Measurements from ENCODE around the gene ZDHHC14.

The ZDHHC14 gene

DNA sequence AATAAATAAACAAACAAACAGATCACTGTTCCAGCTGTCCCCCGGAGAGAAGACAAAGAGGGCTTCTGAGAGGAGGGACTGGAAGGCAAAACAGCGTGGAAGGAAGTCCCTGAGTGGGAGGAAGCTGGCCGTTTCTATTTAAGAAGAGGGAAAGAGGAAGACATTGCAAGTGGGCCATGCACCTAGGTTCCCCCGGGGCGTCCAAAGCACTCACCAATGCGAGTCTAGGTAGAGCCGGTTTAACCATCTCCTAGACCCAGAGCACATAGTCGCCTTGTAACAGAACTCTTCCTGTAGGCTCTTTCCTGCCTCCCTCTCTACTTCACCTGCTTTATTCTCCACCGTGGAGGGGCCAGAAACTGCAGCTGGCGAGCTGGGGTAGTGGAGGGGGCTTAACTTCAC lies 158.4 kb downstream of the ZDHHC14 start:
- no peak for DNase-seq

DNA sequence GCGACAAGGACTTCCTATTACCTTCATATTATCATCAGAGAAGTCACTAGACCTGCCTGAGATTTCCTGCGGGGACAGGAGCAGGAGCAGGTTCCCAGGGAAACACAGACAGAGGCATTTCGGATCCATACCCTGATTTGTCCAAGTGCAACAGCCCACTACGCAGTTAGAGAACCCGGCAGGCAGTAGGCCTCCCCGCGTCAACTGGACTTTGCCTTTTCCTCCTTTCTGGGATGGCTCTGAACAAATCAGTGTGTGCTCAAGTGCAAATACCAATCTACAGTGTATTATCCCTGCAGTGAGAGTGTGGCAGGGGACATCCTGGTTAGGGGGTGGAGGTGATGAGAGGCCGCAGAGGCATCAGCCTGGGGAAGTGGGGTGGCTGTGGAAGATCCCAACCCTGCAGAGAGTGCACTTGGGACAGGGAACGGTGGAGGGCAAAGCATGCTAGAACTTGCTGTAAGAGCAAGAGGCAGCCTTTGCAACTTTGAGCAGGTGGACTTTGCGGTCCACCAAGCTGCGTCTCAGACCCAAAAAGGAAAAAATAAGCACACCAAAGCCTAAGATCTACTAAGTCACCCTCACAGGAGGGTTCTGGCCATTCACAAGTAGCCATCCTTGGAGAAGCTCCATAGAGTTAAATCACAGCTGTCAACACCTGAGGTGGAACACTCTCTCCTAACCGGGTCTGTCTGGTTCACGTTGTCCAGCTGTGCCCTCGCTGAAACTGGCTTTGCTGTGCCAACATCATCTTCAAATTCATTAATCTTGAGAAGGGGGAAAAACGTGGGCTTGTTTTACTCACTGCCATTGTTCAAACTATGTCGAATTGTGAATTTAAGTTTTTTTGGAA lies 159.1 kb downstream of the ZDHHC14 start:
- no peak for DNase-seq

DNA sequence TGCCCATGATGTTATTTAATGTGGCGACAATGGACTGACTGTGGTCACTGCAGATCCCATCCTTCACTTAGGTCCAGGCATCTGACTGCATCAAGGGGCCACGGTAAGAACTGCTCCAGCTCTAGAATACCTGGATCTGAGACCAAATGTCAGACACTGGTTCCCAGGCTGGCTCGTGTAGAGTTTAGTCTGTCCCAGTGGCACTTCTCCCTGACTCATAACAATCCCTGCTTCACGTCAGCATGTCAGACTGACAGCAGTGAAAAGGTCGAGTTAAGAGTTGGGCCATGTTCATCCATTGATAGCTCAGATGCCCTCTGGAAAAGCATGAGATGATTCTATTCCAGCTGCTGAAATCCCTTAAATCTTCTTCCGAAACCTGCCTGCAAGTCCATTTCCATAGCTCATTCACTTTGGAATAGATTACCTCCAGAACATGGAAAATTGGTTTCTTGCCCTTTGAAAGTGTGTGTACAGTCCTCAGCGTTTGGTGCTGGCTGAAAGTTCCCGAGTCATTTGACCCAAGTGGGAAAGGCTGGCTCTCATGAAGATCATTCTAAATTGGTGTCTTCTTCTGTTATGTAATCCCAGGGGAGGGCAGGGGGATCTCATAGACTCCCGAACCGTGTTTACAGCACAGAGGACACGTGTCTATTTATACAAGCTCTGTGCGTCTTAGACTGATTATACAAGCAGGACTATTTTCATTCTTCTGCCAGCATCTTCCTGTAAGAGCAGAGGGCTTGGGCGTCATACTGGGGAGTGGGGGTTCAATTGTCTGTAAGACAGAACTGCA lies 160.8 kb downstream of the ZDHHC14 start:
- DNase-seq = no peak

DNA sequence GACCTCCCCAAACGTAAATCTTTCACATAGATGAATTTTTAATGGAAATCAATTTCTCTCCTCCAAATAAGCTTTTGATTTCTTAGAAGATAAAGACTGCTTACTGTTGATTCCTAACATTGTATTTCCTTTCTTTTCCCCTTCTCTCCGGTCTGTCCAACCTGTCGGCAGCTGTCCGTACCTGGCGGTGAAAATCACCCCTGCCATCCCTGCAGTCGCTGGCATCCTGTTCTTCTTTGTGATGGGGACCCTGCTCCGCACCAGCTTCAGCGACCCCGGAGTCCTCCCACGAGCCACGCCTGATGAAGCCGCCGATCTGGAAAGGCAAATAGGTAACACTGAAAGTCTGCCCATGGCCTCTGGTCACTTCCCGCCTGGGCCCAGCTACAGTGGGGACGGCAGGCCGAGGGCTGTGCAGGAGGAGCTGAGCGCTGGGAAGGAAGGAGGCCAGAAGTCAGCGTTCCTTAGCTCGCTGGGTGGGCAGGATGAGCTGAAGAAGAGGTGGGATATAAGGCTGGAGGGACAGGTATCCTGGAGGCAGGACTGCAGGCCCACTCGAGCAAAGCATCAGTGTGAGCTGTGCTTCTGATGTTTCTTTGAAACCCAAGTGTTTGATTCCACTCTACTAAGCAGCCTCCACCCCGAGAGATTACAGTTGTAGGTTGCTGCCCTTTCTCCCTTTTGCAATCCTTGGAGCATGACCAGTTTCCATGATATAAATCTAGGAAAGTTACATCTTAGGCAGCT lies 161.6 kb downstream of the ZDHHC14 start:
- no peak for DNase-seq

DNA sequence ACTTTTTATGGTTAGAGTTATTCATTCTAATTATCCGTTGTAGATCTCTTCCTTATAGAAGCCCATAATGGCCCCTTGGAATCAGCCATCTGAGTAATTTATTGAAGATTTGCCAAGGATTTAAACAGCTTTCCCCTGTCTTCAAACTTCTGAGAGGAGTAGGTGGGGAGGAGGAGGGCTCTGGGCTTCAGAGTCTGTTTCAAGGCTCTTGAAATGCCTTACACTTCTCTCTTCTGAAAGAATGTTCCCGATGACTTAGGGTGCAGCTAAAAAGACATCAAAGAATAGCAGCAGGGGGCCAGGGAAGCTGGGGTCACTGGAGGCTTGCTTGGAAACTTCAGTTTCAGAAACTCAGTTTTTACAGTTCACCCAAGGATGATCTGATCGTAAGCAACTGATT lies 165.3 kb downstream of the ZDHHC14 start:
- no peak for DNase-seq

DNA sequence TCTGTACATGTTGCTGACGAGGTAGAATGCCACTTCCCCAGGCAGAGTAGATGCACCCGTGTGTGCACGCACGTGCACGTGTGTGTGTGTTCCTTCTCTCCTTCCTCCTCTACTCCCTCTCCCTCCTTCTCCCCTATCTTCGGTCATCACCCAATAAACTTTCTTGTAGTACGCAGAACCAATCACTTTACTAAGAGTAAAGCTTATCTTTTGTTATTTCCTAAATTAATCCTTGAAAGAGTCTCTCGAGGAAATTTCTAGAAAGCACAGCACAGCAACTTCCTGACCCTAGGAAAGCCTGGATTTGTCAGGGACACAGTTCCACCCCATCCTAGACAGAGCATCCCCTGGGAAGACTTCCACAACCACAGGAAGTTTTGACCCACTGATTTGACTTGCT lies 166.1 kb downstream of the ZDHHC14 start:
- DNase-seq = no peak

DNA sequence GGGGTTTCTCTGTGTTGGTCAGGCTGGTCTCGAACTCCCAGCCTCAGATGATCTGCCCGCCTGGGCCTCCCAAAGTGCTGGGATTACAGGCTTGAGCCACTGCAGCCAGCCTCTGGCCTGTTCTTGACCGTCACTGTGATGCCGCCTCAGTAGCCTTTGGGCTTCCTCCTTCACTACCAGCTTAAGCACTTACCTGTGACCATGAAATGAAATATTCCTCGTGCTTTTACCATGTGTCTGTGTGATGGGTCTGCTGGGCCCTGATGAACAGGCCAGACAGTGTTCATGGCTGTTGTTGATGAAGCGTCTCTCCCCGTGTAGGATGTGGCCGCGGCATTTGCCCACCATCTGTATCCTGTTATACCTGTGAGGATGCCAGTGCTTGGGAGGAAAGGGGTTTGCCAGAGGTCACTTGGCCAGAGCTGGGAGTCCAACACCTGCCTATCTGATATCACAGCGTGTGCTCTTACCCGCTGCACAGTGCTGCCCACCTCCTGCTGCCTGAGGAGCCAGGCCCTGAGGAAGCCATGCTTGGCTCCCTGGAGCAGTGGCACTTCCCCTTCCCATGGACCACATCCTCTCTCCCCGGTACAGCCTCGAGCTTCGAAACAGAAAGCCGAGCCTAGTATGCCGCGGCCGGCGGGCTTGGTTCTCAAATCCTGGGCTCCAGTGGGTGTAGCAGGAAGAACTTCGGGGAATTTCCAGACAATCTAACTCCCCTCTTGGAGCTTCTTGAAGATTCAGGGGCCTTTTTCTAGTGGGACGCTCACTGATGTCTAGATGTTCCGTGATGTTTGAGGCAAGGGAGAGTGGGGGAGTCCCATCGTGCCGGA lies 167.9 kb downstream of the ZDHHC14 start:
- DNase-seq = no peak

DNA sequence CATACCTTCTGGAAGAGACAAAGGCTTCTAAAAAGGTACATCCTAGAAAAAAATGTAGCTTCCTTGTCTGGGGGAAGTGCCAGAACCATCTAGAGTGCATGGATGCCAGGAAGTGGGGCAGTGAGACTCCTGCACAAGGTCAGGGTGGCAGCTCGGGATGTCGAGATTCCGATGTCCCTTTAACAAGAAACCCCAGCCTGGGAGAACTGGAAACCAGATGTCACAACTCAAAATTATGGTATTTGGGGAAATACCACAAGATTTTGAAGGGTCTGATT lies 168.4 kb downstream of the ZDHHC14 start:
- no peak for DNase-seq

DNA sequence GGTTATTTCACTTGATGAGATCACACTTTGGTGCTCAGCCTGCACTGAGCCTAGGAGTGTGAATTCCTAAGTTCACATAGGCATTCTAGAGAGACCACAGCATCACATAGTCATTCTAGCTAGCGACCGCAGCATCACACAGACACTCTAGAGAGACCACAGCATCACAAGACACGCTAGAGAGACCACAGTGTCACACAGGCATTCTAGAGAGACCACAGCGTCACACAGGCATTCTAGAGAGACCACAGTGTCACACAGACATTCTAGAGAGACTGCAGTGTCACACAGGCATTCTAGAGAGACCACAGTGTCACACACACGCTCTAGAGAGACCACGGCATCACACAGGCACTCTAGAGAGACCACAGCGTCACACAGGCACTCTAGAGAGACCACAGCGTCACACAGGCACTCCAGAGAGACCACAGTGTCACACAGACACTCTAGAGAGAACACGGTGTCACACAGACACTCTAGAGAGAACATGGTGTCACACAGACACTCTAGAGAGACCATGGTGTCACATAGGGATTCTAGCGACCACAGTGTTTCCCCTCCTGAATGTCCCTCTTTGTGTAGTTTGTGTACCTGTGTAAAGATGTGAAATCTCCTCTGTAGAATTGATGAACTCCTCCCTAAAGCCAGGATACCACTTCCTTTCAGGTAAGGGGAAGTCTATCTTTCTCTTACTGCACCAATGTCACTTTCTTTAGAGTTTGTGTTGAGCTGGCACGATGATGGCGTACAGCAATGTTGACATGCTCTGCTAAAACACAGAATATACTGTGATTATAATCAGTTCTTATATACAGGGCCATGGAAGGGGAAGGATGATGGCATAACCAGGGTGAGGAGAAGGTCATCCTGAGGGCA lies 169.4 kb downstream of the ZDHHC14 start:
- no peak for DNase-seq

DNA sequence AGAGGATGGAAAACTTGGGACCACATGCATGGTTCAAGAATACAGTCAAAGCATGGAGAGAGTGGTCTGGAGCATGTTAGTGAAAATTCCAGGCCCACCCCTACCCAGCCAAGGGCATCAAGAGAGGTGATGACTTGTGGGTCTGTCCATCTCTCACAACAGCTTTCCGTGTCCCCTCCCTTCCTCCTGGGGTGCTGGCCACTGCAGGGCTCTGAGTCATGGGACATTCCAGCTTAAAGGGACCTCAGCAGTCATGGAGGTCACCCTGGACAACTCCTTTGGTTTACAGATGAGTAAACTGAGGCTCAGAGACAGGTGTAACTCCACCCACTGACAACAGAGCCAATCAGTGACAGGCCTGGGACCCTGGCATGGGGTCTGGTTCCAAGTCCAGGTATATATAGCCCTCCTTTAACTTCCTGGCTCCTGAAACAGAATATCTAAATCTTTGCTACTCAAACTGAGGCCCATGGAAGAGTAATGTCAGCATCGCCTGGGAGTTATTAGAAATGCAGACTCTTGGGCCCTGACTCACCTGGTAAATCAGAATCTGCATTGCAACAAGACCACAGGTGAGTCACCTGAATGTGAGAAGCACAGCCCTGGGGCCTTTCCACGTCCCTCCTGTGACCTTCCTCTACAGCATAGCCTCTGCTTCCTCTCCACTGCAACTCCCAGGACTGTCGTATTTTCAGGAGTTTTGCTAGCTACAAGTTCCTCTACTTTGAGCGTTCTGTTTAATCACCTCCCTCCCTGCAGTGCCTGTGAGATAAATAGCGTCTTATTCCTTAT lies 170.2 kb downstream of the ZDHHC14 start:
- DNase-seq = no peak

DNA sequence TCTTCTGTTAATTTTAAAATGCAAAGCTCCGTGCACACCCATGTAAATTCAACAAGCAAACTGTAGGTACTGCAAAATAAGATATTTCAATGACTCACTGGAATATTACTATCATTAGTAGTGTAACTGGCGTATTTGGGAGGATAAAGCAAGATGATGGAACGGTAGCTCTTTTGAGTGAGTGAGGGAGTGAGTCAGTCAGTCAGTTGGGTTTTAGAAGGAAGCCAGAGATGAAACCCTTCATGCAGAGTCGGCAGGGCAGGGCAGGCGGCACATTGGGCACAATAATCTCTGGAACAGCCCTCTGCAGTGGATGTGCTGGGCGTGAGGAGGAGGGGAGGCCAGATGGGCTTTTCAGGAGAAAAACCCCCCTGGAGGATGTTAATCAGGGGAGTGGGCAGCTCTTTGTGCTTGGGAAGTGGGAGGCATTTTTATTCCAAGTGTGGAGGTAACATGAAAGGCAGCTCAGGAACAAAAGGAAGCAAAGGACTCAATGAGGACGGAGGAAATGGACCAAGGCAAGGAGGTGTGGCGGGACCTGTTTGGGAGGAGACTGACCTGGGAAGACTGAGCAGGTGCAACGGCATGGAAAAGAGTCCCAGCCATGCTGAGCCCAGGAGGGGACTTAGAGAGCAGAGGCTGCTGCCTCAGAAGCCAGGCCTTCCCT lies 171.2 kb downstream of the ZDHHC14 start:
- DNase-seq = no peak

DNA sequence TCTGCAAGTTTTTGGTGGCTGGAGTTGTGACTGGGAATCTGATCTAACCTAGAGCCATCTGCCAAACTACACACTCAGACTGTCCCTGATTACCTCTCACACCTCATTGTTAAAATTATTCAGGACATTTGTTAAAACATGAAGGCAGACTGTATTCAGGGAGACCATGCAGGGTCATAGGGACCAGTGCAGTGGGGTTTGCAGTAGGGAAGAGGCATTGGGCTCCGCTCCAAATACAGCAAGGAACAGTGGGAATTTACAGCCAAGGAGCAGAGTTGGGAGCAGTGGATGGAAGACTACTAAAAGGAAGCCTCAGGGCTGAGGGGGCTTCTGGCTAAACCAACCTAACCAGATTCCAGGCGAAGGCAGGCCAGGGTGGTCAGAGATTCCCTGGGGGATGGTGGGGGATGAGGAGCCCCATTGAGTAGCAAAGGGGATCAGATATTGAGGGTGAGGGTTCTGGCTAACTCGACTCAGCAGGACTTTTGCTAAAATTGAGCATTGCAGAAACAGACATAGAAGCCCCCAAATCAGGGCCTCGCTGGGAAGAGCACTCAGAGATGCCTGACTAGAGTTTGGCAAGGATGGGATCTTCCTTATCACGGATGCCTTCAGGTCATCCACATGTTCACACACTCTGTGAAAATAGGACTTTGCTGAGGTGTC lies 172.0 kb downstream of the ZDHHC14 start:
- DNase-seq = no peak

DNA sequence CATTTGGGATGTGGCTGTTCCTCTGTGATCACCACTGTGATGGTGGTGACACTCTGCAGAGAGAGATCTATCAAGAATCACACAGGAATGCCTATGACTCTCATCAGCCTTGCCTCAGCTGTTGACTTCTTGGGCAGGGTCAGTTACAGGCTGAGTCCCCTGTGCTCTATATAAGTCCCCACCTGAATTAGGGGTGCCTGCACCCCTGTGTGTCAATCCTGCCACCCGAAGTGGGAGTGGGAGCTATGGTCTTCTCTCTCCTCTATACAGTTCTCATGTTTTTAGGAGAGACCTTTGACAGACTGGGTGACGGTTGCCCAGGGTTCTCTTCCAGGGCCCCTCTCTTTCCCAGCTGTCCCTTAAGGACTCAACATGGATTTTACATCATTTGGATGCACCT lies 173.8 kb downstream of the ZDHHC14 start:
- DNase-seq = no peak

DNA sequence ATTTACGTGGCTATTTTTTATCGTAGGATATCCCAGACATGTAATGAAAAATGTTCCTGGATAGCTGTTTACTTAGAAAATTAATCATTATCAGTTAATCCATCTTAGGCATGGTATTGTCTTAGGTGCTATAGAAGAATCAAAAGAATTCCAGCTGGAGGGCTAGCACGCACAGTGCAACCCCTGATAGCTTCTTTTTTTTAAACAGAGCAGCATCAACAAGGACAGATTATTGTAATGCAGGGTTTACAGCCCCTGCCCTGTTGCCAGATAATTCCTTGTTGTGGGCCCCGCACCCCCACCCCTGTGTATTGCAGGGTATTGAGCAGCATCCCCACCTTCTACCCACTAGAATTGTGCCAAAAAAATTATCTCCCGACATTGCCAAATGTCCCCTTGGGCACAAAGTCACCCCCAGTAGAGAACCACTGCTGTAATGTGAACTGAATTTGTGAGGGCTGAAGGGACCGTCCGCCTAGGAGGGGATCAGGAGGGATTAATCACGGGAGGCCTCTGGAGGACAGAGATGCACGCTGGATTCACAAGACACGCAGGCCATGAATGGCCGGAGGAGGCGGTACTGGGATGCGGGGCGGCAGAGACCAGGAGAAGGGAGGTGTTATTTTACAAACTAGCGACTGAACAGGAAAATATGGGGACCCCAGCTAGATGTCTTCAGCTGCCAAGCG lies 174.6 kb downstream of the ZDHHC14 start:
- DNase-seq = no peak

DNA sequence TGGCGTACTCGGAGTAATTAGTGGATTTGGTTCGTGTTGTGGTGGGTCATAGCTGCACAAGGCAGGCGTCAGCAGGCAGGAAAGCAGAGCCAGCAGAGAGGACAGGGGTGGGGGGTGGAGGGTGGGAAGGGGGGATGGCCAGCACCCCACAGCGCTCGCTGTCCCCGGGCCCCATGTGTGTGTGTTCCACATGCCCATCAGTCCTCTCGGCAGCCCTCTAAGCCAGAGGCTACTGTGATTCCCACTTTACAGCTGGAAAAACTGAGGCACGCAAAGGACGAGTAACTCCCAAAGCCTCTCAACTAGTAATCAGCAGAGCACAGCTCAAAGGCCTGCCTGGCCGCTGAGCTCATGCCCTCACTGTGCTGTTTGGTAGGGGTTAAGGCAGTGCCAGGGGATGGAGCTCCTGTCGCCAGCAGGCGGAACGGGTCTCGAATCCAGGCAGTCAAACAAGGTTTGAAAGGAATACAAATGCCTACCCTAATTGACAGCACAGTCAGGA lies 175.2 kb downstream of the ZDHHC14 start:
- DNase-seq = no peak

DNA sequence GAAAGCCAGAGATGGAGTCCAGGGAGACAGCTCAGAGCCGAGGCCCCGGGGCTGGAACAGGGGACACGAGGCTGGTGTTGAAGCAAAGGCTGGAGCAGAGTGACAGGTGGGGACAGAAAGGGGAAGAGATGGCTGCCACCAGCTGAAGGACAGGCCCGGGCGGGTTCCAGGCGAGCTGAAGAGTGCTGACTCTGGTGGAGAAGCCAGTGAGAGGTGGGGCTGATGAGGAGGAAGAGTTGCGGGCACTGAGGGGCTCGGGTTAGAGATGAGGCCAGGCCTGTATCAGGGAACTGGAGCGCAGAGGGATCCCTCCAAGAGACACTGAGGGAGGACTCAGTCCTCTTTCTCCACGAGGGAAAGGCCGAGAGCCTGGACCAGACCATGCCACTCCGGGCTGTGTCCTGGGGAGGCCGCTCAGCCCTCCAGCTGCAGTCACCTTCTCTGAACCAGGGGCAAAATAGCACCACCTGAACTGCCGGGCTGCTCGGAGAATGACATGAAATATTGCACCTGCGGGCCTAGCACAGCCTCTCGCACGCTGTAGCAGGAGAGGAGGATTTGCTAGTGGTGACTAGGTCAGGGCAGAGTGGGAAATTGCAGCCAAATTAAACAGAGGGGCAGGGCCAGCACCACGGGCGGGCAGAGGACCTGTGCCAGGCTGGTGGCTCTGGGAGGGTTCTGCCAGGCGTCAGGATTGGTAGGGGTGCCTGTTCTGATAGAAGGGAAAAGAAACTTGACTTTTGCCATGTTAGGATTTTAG lies 175.9 kb downstream of the ZDHHC14 start:
- no peak for DNase-seq

DNA sequence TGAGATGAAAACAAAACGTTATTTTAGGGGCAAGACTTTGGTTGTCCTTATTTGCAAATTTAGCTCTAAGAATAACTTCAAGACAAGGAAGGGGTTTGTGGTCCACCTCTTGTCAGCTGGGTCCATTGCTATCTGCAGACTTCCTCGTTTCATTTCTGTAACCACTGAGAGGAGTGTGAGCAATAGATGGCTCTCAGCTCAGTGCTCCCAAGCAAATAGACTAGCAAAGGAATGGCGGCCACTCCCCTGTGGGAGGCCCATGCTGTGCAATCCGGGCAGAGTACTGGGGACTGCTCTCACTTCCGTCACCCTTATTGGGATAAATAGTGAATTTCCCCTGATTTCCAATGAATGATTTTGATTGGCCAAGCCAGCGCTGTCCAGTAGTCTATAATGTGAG lies 176.6 kb downstream of the ZDHHC14 start:
- no peak for DNase-seq

DNA sequence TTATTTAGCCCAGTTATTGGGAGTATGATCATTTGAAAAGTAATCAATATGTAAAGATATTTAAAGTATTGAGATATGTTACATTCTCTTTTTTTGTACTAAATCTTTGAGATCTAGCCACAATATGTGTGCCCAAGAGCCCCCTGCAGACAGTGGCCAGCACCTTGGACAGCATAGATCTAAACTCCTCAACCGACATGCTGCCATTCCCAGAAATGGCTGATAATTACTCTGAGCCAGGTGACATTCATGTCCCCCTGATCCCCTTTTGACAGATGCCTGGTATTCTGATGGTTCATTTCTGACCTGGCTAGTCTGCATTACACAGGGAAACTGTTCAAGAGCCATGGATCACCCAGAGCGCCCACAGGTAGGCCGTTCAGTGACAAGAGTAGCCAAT lies 177.1 kb downstream of the ZDHHC14 start:
- no peak for DNase-seq
